NB4 (cell line): ENCODE data around the gene CCM2L.

Experiments
- DNase-seq: peaks from one replicate; pipeline ENCODE4 v3.0.0; 2010; ENCODE audit warnings: low read depth
- H3K4me3 ChIP-seq: one replicate; pipeline ENCODE4 v1.5.1; 2011; ENCODE audit warnings: mild to moderate bottlenecking, low read depth, low read length, moderate library complexity
- CTCF ChIP-seq: IDR thresholded peaks from one replicate; pipeline ENCODE4 v1.5.1; 2012; ENCODE audit warnings: low read depth, low read length
- MAX ChIP-seq: IDR thresholded peaks from 2 replicates; pipeline ENCODE4 v1.6.1; 2011; ENCODE audit warnings: low read depth, low read length
- MYC ChIP-seq: IDR thresholded peaks from 2 replicates; pipeline ENCODE4 v1.6.1; 2011; ENCODE audit warnings: low read depth, low read length
- POLR2A ChIP-seq: IDR thresholded peaks from 2 replicates; pipeline ENCODE4 v1.6.1; 2011; ENCODE audit warnings: mild to moderate bottlenecking; ENCODE audit not compliant: insufficient read length; ENCODE audit errors: extremely low read depth

CCM2L gene

GRCh38 chr20:31977080-31977479 lies 33.2 kb upstream of the CCM2L start:
- TF ChIP-seq MAX (no peak), CTCF (no peak), MYC (no peak), POLR2A (no peak)
- DNase-seq: no peak

GRCh38 chr20:31979713-31980426 lies 30.4 kb upstream of the CCM2L start:
- TF ChIP-seq MYC (no peak), POLR2A (no peak), MAX (no peak), CTCF (no peak)
- DNase-seq: no peak
- H3K4me3 ChIP-seq: no peak overlapping the region

More at GRCh38 chr20:31977080-31977479, 33.2 kb upstream of the CCM2L start:
- no peak overlapping the region for H3K4me3 ChIP-seq

- DNase-seq: no peak
- TF ChIP-seq CTCF: no peak
Measured at GRCh38 chr20:31981784-31982183, 28.5 kb upstream of the CCM2L start.

GRCh38 chr20:31984981-31985471 lies 25.2 kb upstream of the CCM2L start:
- H3K4me3 ChIP-seq: no peak overlapping the region
- TF ChIP-seq MAX (no peak), CTCF (no peak), POLR2A (no peak), MYC (no peak)
- DNase-seq: no peak

More at GRCh38 chr20:31981784-31982183, 28.5 kb upstream of the CCM2L start:
- H3K4me3 ChIP-seq: no peak overlapping the region

GRCh38 chr20:31987744-31988143 lies 22.5 kb upstream of the CCM2L start:
- TF ChIP-seq CTCF (no peak), MYC (no peak), MAX (no peak), POLR2A (no peak)
- DNase-seq: no peak
- H3K4me3 ChIP-seq: no peak overlapping the region
